ENCODE measurements around the gene PIP5K1A.

GRCh38 chr1:151192047-151192446 lies 6.3 kb upstream of the PIP5K1A start:
- TF ChIP-seq TCF4 (CRISPR knock-in tag; IDR thresholded peaks at IDR 0.05; ENCODE audit: borderline replicate concordance) (no peak), ZFP30 (CRISPR knock-in tag; IDR thresholded peaks at IDR 0.05) (no peak), ZNF565 (CRISPR knock-in tag; conservative IDR thresholded peaks at IDR 0.05; ENCODE audit: low read depth) (no peak)
